ENCODE measurements around the gene PHF8. TPM values are rescaled to one million over a fixed set of nuclear protein-coding genes. Genes with fewer than 3 reads are reported as not detected.

The PHF8 gene
- 10 to 100 TPM; 41.3 to 45.6 TPM for total RNA-seq

- H3K27ac Mint-ChIP-seq, result peak within 1 kb of the TSS; percentile 96
- no peaks in the 10 kb centered on the region for H3K27me3 Mint-ChIP-seq
- H3K9me3 Mint-ChIP-seq, result no peaks in the 10 kb centered on the region
- H3K4me3 Mint-ChIP-seq, result peak within 1 kb of the TSS; percentile 96
- intact Hi-C loops (cut with micrococcal nuclease), result loop anchor here (5.0 kb wide), 1 partner anchor 138 kb away; the partner anchor contains the start of gene FAM120C
- DNase-seq, result peak; percentile 95
- H3K36me3 Mint-ChIP-seq (ENCODE audit: low read depth), result peaks cover 14% of the 10 kb centered on the region
- ChIA-PET POLR2A (interaction anchor here (2.0 to 2.5 kb wide), 3 partner anchors 139 to 956 kb away, joined by 5 to 16 read pairs (median 9); partner anchors contain the start of genes APEX2 and FAM120C), CTCF (interaction anchor here (1.0 kb wide), 1 partner anchor 28 kb away, joined by 3 read pairs; no protein-coding TSS in a partner anchor)
- peak; percentile 89 for ATAC-seq
- peaks cover 27% of the 10 kb centered on the region for H3K4me1 Mint-ChIP-seq (ENCODE audit: low read depth)
- TF ChIP-seq, protein P1, sequence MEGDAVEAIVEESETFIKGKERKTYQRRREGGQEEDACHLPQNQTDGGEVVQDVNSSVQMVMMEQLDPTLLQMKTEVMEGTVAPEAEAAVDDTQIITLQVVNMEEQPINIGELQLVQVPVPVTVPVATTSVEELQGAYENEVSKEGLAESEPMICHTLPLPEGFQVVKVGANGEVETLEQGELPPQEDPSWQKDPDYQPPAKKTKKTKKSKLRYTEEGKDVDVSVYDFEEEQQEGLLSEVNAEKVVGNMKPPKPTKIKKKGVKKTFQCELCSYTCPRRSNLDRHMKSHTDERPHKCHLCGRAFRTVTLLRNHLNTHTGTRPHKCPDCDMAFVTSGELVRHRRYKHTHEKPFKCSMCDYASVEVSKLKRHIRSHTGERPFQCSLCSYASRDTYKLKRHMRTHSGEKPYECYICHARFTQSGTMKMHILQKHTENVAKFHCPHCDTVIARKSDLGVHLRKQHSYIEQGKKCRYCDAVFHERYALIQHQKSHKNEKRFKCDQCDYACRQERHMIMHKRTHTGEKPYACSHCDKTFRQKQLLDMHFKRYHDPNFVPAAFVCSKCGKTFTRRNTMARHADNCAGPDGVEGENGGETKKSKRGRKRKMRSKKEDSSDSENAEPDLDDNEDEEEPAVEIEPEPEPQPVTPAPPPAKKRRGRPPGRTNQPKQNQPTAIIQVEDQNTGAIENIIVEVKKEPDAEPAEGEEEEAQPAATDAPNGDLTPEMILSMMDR (IDR thresholded peaks at IDR 0.05), result no peak
Measured at GRCh38 chrX:54044126-54044876, at the start of gene PHF8. Gene PHF8 (minus strand): TSS chrX:54044473. CDS start chrX:54042728, 1,745 bp downstream.

- DNase-seq, result no peak
- Mint-ChIP-seq H3K36me3 (ENCODE audit: low read depth) (no peaks in the 10 kb centered on the region), H3K4me3 (no peak overlapping the region), H3K27ac (no peak overlapping the region), H3K27me3 (no peaks in the 10 kb centered on the region), H3K9me3 (no peaks in the 10 kb centered on the region), H3K4me1 (ENCODE audit: low read depth) (no peaks in the 10 kb centered on the region)
- intact Hi-C loops (cut with micrococcal nuclease), result no loop called here
- ATAC-seq, result no peak
- POLR2A ChIA-PET, result no interaction called here
- CTCF ChIA-PET, result no interaction called here
- TF ChIP-seq, protein P1 (IDR thresholded peaks at IDR 0.05), result no peak
Measured at GRCh38 chrX:54093571-54093970, 49.3 kb upstream of the PHF8 start.

GRCh38 chrX:54093159-54093558 lies 48.9 kb upstream of the PHF8 start:
- CTCF ChIA-PET, result no interaction called here
- DNase-seq (no peak), ATAC-seq (no peak)
- intact Hi-C loops (cut with micrococcal nuclease), result no loop called here
- H3K4me3 Mint-ChIP-seq, result no peak overlapping the region
- H3K4me1 Mint-ChIP-seq (ENCODE audit: low read depth), result no peaks in the 10 kb centered on the region
- POLR2A ChIA-PET, result no interaction called here
- no peaks in the 10 kb centered on the region for H3K36me3 Mint-ChIP-seq (ENCODE audit: low read depth)
- no peak overlapping the region for H3K27ac Mint-ChIP-seq
- no peaks in the 10 kb centered on the region for H3K27me3 Mint-ChIP-seq
- TF ChIP-seq, protein P1 (IDR thresholded peaks at IDR 0.05), result no peak
- H3K9me3 Mint-ChIP-seq, result no peaks in the 10 kb centered on the region

GRCh38 chrX:54090880-54091279 lies 46.6 kb upstream of the PHF8 start:
- H3K27me3 Mint-ChIP-seq, result no peaks in the 10 kb centered on the region
- H3K9me3 Mint-ChIP-seq, result no peaks in the 10 kb centered on the region
- no peaks in the 10 kb centered on the region for H3K36me3 Mint-ChIP-seq (ENCODE audit: low read depth)
- ATAC-seq (no peak), DNase-seq (no peak)
- ChIA-PET CTCF (no interaction called here), POLR2A (no interaction called here)
- no peak overlapping the region for H3K4me3 Mint-ChIP-seq
- no peak overlapping the region for H3K27ac Mint-ChIP-seq
- no peaks in the 10 kb centered on the region for H3K4me1 Mint-ChIP-seq (ENCODE audit: low read depth)
- intact Hi-C loops (cut with micrococcal nuclease), result no loop called here
- TF ChIP-seq, protein P1 (IDR thresholded peaks at IDR 0.05), result no peak

DNA sequence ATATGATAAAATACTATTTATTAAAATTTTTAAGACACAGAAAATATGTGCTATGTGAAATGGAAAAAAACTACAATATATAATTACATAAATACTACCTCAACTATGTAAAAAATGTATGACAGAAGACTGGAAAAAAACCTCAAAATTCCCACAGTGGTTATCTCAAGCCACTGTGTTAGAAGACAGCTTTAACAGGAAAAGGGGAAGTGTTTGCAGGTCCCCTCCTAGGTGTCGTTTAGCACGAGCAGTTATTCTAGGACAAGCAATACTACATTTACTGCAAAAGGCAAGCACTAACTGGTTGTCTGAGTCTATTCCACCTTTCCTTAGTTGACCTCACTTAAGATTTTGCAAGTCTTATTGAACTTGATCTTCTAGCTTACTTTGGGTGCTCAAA lies 44.9 kb upstream of the PHF8 start:
- ChIA-PET POLR2A (no interaction called here), CTCF (no interaction called here)
- Mint-ChIP-seq H3K27ac (no peak overlapping the region), H3K4me3 (no peak overlapping the region), H3K9me3 (no peaks in the 10 kb centered on the region), H3K4me1 (ENCODE audit: low read depth) (no peaks in the 10 kb centered on the region), H3K27me3 (no peaks in the 10 kb centered on the region), H3K36me3 (ENCODE audit: low read depth) (no peaks in the 10 kb centered on the region)
- DNase-seq (no peak), ATAC-seq (no peak)
- TF ChIP-seq, protein P1 (IDR thresholded peaks at IDR 0.05), result no peak
- intact Hi-C loops (cut with micrococcal nuclease), result no loop called here
